HEK293T (cell line): Measurements from ENCODE around the gene SMCR8.

Source experiments
- BHLHE40 ChIP-seq: fragments of 450-650 bp; IDR thresholded peaks from 2 replicates; pipeline ENCODE4 v1.6.1; 2016; ENCODE audit warnings: mild to moderate bottlenecking, moderate library complexity, borderline replicate concordance
- CTBP1 ChIP-seq: fragments of 450-650 bp; IDR thresholded peaks from 2 replicates; pipeline ENCODE4 v1.6.1; 2016; ENCODE audit warnings: borderline replicate concordance
- ELF4 ChIP-seq: fragments of 450-650 bp; IDR thresholded peaks from 2 replicates; pipeline ENCODE4 v1.6.1; 2017; ENCODE audit warnings: antibody characterized with exemption
- FOXA1 ChIP-seq: fragments of 450-650 bp; IDR thresholded peaks from 2 replicates; pipeline ENCODE4 v1.6.1; 2016; ENCODE audit warnings: mild to moderate bottlenecking
- FOXK2 ChIP-seq: fragments of 450-650 bp; IDR thresholded peaks from 2 replicates; pipeline ENCODE4 v1.6.1; 2016; ENCODE audit warnings: mild to moderate bottlenecking
- FOXM1 ChIP-seq: fragments of 450-650 bp; IDR thresholded peaks from 2 replicates; pipeline ENCODE4 v1.6.1; 2017; ENCODE audit warnings: mild to moderate bottlenecking, borderline replicate concordance
- HDGF ChIP-seq: fragments of 450-650 bp; IDR thresholded peaks from 2 replicates; pipeline ENCODE4 v1.6.1; 2017; ENCODE audit warnings: antibody characterized with exemption, borderline replicate concordance
- L3MBTL2 ChIP-seq: fragments of 450-650 bp; conservative IDR thresholded peaks from 2 replicates; pipeline ENCODE4 v1.6.1; 2016; ENCODE audit warnings: mild to moderate bottlenecking
- NFRKB ChIP-seq: fragments of 450-650 bp; IDR thresholded peaks from 2 replicates; pipeline ENCODE4 v1.6.1; 2016; ENCODE audit warnings: mild to moderate bottlenecking, moderate library complexity
- SP1 ChIP-seq: fragments of 450-650 bp; IDR thresholded peaks from 2 replicates; pipeline ENCODE4 v1.6.1; 2017
- SUZ12 ChIP-seq: fragments of 450-650 bp; IDR thresholded peaks from 2 replicates; pipeline ENCODE4 v1.6.1; 2016; ENCODE audit warnings: mild to moderate bottlenecking
- ZNF384 ChIP-seq: fragments of 450-650 bp; IDR thresholded peaks from 2 replicates; pipeline ENCODE4 v1.6.1; 2016

GRCh38 chr17:18277076-18277475, 38.0 kb upstream of the SMCR8 start:
- TF ChIP-seq SP1, result no peak
- no peak for TF ChIP-seq ELF4
- TF ChIP-seq NFRKB, result no peak
- TF ChIP-seq FOXA1, result no peak
- TF ChIP-seq BHLHE40, result no peak
- TF ChIP-seq L3MBTL2, result no peak
- TF ChIP-seq FOXK2, result no peak
- TF ChIP-seq HDGF, result no peak
- TF ChIP-seq ZNF384, result no peak
- no peak for TF ChIP-seq SUZ12
- TF ChIP-seq CTBP1, result no peak
- no peak for TF ChIP-seq FOXM1
